ENCODE data around the gene CORO7.

Gene CORO7

DNA sequence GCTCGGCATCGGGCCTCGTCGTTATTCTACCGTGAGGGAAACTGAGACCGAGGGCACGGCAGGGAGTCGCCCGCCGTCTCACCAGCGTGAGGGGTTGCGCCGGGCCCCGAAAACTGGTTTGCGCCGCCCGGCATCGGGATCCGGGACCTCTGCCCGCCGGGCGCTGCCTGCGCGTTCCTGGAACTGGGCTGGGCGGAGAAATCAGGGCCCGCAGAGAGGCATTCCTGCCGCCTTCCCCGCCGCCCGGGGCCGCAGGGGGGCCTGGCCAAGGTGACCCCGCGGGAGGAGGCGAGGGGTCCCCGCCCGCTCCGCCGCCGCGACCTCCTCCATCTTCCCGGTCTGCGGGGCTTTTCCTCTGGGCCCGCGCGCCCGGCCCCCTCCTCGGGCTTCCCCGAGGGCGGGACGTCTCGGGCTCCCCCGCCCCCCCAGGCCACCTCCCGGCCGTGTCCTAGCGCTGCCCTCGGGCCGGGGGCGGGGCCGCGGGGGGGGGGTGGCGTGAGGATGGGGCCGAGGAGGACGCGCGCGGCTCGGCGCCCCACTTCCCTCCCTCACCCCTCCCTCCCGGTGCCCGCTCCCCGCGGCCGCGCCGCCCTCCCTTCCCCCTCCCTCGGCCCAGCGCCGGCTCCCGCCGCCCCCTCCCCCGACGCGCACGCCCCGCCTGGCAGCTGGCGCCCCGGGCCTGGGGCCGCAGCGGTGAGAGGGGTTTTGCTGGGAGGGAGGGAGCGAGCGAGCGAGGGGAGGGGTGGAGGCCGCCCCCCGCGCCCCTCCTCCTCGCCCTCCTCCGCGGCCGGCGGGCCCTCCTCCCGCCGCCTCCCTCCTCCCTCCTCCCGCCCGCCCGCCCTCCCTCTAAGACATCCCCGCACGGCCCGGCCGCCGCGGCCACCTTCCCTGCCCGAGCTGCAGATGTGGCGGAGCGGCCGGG is 100.9 kb downstream of the CORO7 start, which contains the start of gene GLIS2:
TSS of gene GLIS2 (plus strand) at position 882 of the 922 bp plus-strand sequence. CDS start 16,214 bp downstream, outside the sequence.
- Histone ChIP-seq H2BK120ac (ENCODE audit: low read depth, low read length) (peak within 1 kb of the TSS; percentile 90), H3K79me1 (replicated peaks; ENCODE audit: low read length, poor library complexity, severe bottlenecking) (peaks cover under 1% of the 10 kb centered on the region), H2BK5ac (ENCODE audit: low read depth, low read length, poor library complexity, severe bottlenecking) (peak within 1 kb of the TSS; percentile 95), H3K9ac (ENCODE audit: low read length) (peak within 1 kb of the TSS; percentile 91), H3K4ac (ENCODE audit: low read depth in 1 of 2, low read length in 2 of 2) (peak within 1 kb of the TSS; percentile 90 to 92), H3K27ac (ENCODE audit: low read length, poor library complexity, severe bottlenecking) (peak within 1 kb of the TSS; percentile 86), H4K91ac (ENCODE audit: low read length) (peak within 1 kb of the TSS; percentile 83), H2AK5ac (ENCODE audit: low read length, severe bottlenecking) (peak within 1 kb of the TSS; percentile 88), H2BK12ac (ENCODE audit: low read length in 2 of 2) (peak within 1 kb of the TSS; percentile 35 to 99), H3K4me2 (ENCODE audit: low read length, poor library complexity, severe bottlenecking) (peak within 1 kb of the TSS; percentile 95), H3K18ac (ENCODE audit: low read depth in 1 of 2, low read length in 2 of 2) (peak within 1 kb of the TSS; percentile 96 to 98), H3K14ac (ENCODE audit: low read length in 2 of 2) (peak within 1 kb of the TSS; percentile 79 to 83), H3K27me3 (ENCODE audit: control insufficient read depth in 1 of 2, insufficient read depth in 1 of 2, low read length in 2 of 2) (no peaks in the 10 kb centered on the region), H3K36me3 (ENCODE audit: control insufficient read depth in 1 of 2, insufficient read depth in 2 of 2, low read depth in 1 of 2, low read length in 2 of 2) (peaks cover 0 to 6% of the 10 kb centered on the region in 2 experiments), H2AFZ (ENCODE audit: low read depth, low read length) (peak within 1 kb of the TSS; percentile 83), H2BK15ac (ENCODE audit: low read depth, poor library complexity, severe bottlenecking) (peak within 1 kb of the TSS; percentile 97), H3K23ac (ENCODE audit: low read length in 2 of 2) (peak within 1 kb of the TSS in 1 of 2 experiments; percentile 85), H4K8ac (ENCODE audit: low read length) (peak within 1 kb of the TSS; percentile 92), H3K4me1 (ENCODE audit: control insufficient read depth, insufficient read depth, low read depth, low read length) (peaks cover 55% of the 10 kb centered on the region), H3K9me3 (ENCODE audit: control insufficient read depth, low read length) (no peaks in the 10 kb centered on the region), H3K4me3 (ENCODE audit: insufficient read depth in 1 of 2, low read depth in 1 of 2, low read length in 2 of 2) (peak within 1 kb of the TSS; percentile 62 to 89)
- WGBS: under 1% methylated on average over 18 of the region's 115 CpGs
- DNase-seq: peak; percentile 89

DNA sequence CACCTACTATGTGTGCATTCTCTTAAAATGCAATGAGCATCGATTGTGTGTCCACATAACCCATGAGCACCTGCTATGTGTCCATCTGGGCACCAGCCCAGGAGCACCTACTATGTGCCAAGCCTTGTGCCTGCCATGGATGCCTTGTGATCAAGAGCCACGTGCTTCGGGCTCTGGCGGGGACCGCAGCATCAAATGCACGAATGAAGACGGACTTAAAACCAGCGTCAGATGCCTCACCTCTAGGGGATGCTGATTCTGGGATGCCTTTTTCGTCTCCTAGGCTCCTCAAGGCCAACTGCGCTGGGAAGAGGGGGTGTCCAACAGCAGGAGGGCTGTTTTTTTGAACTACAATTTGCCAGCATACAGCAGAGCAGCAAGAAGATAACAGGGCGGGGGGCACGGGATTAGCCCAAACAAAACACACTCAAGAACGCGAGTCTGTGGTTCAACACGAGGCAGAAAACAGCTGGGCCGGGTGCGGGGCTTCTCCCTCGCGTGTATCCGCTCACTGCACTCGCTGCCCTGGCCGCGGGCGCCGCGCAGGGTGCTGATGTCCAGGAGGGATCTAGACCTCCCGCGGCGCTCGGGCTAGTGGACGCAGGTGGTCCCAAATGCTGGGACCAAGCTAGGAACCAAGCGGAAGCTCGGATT is 101.7 kb downstream of the CORO7 start:
- peak overlapping the region; percentile 90 to 92 for H3K4ac ChIP-seq (ENCODE audit: low read depth in 1 of 2, low read length in 2 of 2)
- peak overlapping the region; percentile 92 for H4K8ac ChIP-seq (ENCODE audit: low read length)
- H2AK5ac ChIP-seq (ENCODE audit: low read length, severe bottlenecking): peak overlapping the region; percentile 88
- H3K79me1 ChIP-seq (replicated peaks; ENCODE audit: low read length, poor library complexity, severe bottlenecking): no peaks in the 10 kb centered on the region
- no peaks in the 10 kb centered on the region for H3K9me3 ChIP-seq (ENCODE audit: control insufficient read depth, low read length)
- peaks cover 52% of the 10 kb centered on the region for H3K4me1 ChIP-seq (ENCODE audit: control insufficient read depth, insufficient read depth, low read depth, low read length)
- peak overlapping the region; percentile 96 to 98 for H3K18ac ChIP-seq (ENCODE audit: low read depth in 1 of 2, low read length in 2 of 2)
- H3K4me3 ChIP-seq (ENCODE audit: insufficient read depth in 1 of 2, low read depth in 1 of 2, low read length in 2 of 2): peak overlapping the region; percentile 62 to 81
- H3K14ac ChIP-seq (ENCODE audit: low read length in 2 of 2): peak overlapping the region in 1 of 2 experiments; percentile 79
- peak overlapping the region; percentile 95 for H3K4me2 ChIP-seq (ENCODE audit: low read length, poor library complexity, severe bottlenecking)
- peak overlapping the region; percentile 91 for H3K9ac ChIP-seq (ENCODE audit: low read length)
- H2AFZ ChIP-seq (ENCODE audit: low read depth, low read length): peak overlapping the region; percentile 83
- H3K27ac ChIP-seq (ENCODE audit: low read length, poor library complexity, severe bottlenecking): peak overlapping the region; percentile 81
- H2BK120ac ChIP-seq (ENCODE audit: low read depth, low read length): peak overlapping the region; percentile 90
- H3K27me3 ChIP-seq (ENCODE audit: control insufficient read depth in 1 of 2, insufficient read depth in 1 of 2, low read length in 2 of 2): no peaks in the 10 kb centered on the region
- H2BK5ac ChIP-seq (ENCODE audit: low read depth, low read length, poor library complexity, severe bottlenecking): peak overlapping the region; percentile 89
- H3K36me3 ChIP-seq (ENCODE audit: control insufficient read depth in 1 of 2, insufficient read depth in 2 of 2, low read depth in 1 of 2, low read length in 2 of 2): peaks cover 0 to 4% of the 10 kb centered on the region in 2 experiments
- H2BK12ac ChIP-seq (ENCODE audit: low read length in 2 of 2): peak overlapping the region; percentile 35 to 99
- peak; percentile 75 for DNase-seq
- peak overlapping the region; percentile 97 for H2BK15ac ChIP-seq (ENCODE audit: low read depth, poor library complexity, severe bottlenecking)
- H3K23ac ChIP-seq (ENCODE audit: low read length in 2 of 2): peak overlapping the region in 1 of 2 experiments; percentile 85
- H4K91ac ChIP-seq (ENCODE audit: low read length): peak overlapping the region; percentile 83
- 4% methylated on average over 33 of the region's 33 CpGs for WGBS

DNA sequence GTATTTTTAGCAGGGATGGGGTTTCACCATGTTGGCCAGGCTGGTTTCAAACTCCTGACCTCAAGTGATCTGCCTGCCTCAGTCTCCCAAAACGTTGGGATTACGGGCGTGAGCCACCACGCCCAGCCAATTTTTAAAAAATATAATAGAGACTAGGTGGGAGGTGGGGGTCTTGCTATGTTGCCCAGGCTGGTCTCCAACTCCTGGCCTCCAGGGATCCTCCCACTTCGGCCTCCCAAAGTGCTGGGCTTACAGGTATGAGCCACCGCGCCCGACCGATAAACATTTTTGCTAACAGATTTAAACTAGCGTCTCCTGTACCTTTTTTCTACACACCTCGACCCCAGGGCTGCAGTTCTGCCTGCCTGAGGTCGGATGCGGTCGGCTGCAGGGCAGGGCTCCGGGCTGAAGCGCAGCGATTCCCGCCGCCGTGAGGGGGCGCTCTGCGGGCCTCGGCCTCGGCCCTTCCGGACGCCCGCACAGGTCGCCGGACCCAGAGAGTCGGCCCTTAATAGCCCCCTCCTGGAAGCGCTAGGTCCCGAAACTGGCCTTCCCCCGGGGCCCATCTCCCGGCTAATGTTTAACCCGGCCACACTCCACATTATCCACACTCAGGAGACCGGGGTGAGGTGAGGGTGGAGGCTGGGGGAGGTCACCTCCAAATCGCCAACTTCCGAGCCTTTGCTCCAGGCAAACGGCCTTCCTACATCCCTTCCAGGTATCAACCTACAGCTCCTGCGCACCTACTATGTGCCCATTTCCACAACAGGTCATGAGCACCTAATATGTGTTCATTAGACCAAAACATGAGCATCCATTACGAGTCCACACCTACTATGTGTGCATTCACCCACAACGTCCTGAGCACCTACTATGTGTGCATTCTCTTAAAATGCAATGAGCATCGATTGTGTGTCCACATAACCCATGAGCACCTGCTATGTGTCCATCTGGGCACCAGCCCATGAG is 102.5 kb downstream of the CORO7 start:
- Histone ChIP-seq H2AFZ (ENCODE audit: low read depth, low read length) (no peak overlapping the region), H2BK15ac (ENCODE audit: low read depth, poor library complexity, severe bottlenecking) (peak overlapping the region; percentile 16), H3K4me2 (ENCODE audit: low read length, poor library complexity, severe bottlenecking) (peak overlapping the region; percentile 49), H3K79me1 (replicated peaks; ENCODE audit: low read length, poor library complexity, severe bottlenecking) (no peaks in the 10 kb centered on the region), H3K4me1 (ENCODE audit: control insufficient read depth, insufficient read depth, low read depth, low read length) (peaks cover 47% of the 10 kb centered on the region), H4K8ac (ENCODE audit: low read length) (peak overlapping the region; percentile 92), H3K9me3 (ENCODE audit: control insufficient read depth, low read length) (no peaks in the 10 kb centered on the region), H2AK5ac (ENCODE audit: low read length, severe bottlenecking) (no peak overlapping the region), H3K27ac (ENCODE audit: low read length, poor library complexity, severe bottlenecking) (no peak overlapping the region), H2BK12ac (ENCODE audit: low read length in 2 of 2) (peak overlapping the region; percentile 28 to 99), H4K91ac (ENCODE audit: low read length) (no peak overlapping the region), H2BK5ac (ENCODE audit: low read depth, low read length, poor library complexity, severe bottlenecking) (no peak overlapping the region), H3K27me3 (ENCODE audit: control insufficient read depth in 1 of 2, insufficient read depth in 1 of 2, low read length in 2 of 2) (no peaks in the 10 kb centered on the region), H3K18ac (ENCODE audit: low read depth in 1 of 2, low read length in 2 of 2) (peak overlapping the region in 1 of 2 experiments; percentile 52), H3K14ac (ENCODE audit: low read length in 2 of 2) (no peak overlapping the region), H3K9ac (ENCODE audit: low read length) (no peak overlapping the region), H3K4ac (ENCODE audit: low read depth in 1 of 2, low read length in 2 of 2) (peak overlapping the region in 1 of 2 experiments; percentile 47), H3K23ac (ENCODE audit: low read length in 2 of 2) (no peak overlapping the region), H2BK120ac (ENCODE audit: low read depth, low read length) (no peak overlapping the region), H3K4me3 (ENCODE audit: insufficient read depth in 1 of 2, low read depth in 1 of 2, low read length in 2 of 2) (peak overlapping the region in 1 of 2 experiments; percentile 81), H3K36me3 (ENCODE audit: control insufficient read depth in 1 of 2, insufficient read depth in 2 of 2, low read depth in 1 of 2, low read length in 2 of 2) (no peaks in the 10 kb centered on the region)
- peak; percentile 59 for DNase-seq
- 28% methylated on average over 32 of the region's 43 CpGs for WGBS

Data from mesenchymal stem cell (in vitro differentiated cells and primary cell).